Effector memory CD4-positive, alpha-beta T cell (primary cell): ENCODE measurements around the gene NOL4L.

Source experiments
- DNase-seq, 3 donors: peaks; one replicate each; pipeline ENCODE4 v3.0.0-alpha.2; 2020
- H3K27ac ChIP-seq: 2 replicates; pipeline ENCODE4 v1.7.0; 2013; ENCODE audit warnings: mild to moderate bottlenecking, low read length, moderate library complexity; ENCODE audit not compliant: insufficient read depth, poor library complexity, severe bottlenecking
- H3K27me3 ChIP-seq: replicated peaks from 2 replicates; pipeline ENCODE4 v1.7.0; 2013; ENCODE audit warnings: mild to moderate bottlenecking, low read length; ENCODE audit not compliant: insufficient read depth, control insufficient read depth, poor library complexity, severe bottlenecking
- H3K36me3 ChIP-seq: 2 replicates; pipeline ENCODE4 v1.7.0; 2013; ENCODE audit warnings: mild to moderate bottlenecking, low read length, moderate library complexity; ENCODE audit not compliant: control insufficient read depth, insufficient read depth
- H3K4me1 ChIP-seq: 2 replicates; pipeline ENCODE4 v1.7.0; 2013; ENCODE audit warnings: low read length, mild to moderate bottlenecking; ENCODE audit not compliant: control insufficient read depth, insufficient read depth, poor library complexity, severe bottlenecking
- H3K4me3 ChIP-seq: 2 replicates; pipeline ENCODE4 v1.7.0; 2013; ENCODE audit warnings: low read length, low read depth, mild to moderate bottlenecking; ENCODE audit not compliant: insufficient read depth, poor library complexity, severe bottlenecking
- H3K9me3 ChIP-seq: 2 replicates; pipeline ENCODE4 v1.7.0; 2013; ENCODE audit warnings: mild to moderate bottlenecking, low read length, moderate library complexity; ENCODE audit not compliant: control insufficient read depth

NOL4L gene

GRCh38 chr20:32406701-32407100, 178.4 kb downstream of the NOL4L start:
- Histone ChIP-seq H3K27ac (peak overlapping the region; percentile 21), H3K9me3 (no peaks in the 10 kb centered on the region), H3K27me3 (no peaks in the 10 kb centered on the region), H3K4me1 (peaks cover 14% of the 10 kb centered on the region), H3K4me3 (no peak overlapping the region), H3K36me3 (no peaks in the 10 kb centered on the region)
- no peak for DNase-seq

GRCh38 chr20:32404017-32404416, 181.1 kb downstream of the NOL4L start:
- Histone ChIP-seq H3K4me1 (peaks cover 14% of the 10 kb centered on the region), H3K9me3 (no peaks in the 10 kb centered on the region), H3K4me3 (no peak overlapping the region), H3K27me3 (no peaks in the 10 kb centered on the region), H3K27ac (no peak overlapping the region), H3K36me3 (no peaks in the 10 kb centered on the region)
- DNase-seq = no peak

GRCh38 chr20:32400476-32400875, 184.7 kb downstream of the NOL4L start:
- Histone ChIP-seq H3K9me3 (no peaks in the 10 kb centered on the region), H3K4me1 (no peaks in the 10 kb centered on the region), H3K27ac (no peak overlapping the region), H3K4me3 (no peak overlapping the region), H3K36me3 (no peaks in the 10 kb centered on the region), H3K27me3 (no peaks in the 10 kb centered on the region)
- DNase-seq = no peak

GRCh38 chr20:32397567-32398084, 187.5 kb downstream of the NOL4L start:
- Histone ChIP-seq H3K27ac (no peak overlapping the region), H3K4me1 (no peaks in the 10 kb centered on the region), H3K4me3 (no peak overlapping the region), H3K27me3 (no peaks in the 10 kb centered on the region), H3K36me3 (no peaks in the 10 kb centered on the region), H3K9me3 (no peaks in the 10 kb centered on the region)
- DNase-seq = no peak

- Histone ChIP-seq H3K27me3 (no peaks in the 10 kb centered on the region), H3K36me3 (no peaks in the 10 kb centered on the region), H3K27ac (no peak overlapping the region), H3K4me1 (no peaks in the 10 kb centered on the region), H3K9me3 (no peaks in the 10 kb centered on the region), H3K4me3 (no peak overlapping the region)
- DNase-seq = no peak
Observed at GRCh38 chr20:32396646-32397160, 188.4 kb downstream of the NOL4L start.

GRCh38 chr20:32395066-32395465, 190.1 kb downstream of the NOL4L start:
- H3K36me3 ChIP-seq = peaks cover 9% of the 10 kb centered on the region
- H3K27ac ChIP-seq = no peak overlapping the region
- DNase-seq = no peak
- H3K4me1 ChIP-seq = no peaks in the 10 kb centered on the region
- H3K9me3 ChIP-seq = no peaks in the 10 kb centered on the region
- no peak overlapping the region for H3K4me3 ChIP-seq
- no peaks in the 10 kb centered on the region for H3K27me3 ChIP-seq
